GM03348 (cell line): Measurements from ENCODE around the gene AFP.
A peak's percentile ranks its signal among the peaks of the same experiment; 100 is the strongest.

Experiments used
- DNase-seq: peaks from one replicate; pipeline ENCODE4 v3.0.0; 2012; ENCODE audit warnings: low spot score

Gene AFP

GRCh38 chr4:73438582-73439215 lies 2.7 kb downstream of the AFP start:
- no peak for DNase-seq

DNA sequence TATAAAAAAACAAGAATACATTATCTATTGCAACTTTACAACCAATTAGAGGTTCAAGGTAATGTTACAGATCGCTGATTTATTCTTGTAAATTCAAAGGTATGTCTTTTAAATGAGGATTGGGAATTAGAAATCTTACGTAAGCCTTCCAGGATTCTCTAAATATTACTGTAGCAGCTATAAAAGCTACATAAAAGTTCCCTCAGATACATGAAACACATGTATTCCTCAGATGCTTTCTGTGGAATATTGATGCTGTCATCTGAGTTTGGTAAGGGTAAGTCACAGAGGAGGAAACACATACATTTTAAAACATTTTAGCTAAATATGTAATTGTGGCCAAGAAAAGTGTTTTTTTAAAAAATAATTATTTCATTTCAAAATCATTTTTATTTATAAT lies 3.4 kb downstream of the AFP start:
- no peak for DNase-seq

DNA sequence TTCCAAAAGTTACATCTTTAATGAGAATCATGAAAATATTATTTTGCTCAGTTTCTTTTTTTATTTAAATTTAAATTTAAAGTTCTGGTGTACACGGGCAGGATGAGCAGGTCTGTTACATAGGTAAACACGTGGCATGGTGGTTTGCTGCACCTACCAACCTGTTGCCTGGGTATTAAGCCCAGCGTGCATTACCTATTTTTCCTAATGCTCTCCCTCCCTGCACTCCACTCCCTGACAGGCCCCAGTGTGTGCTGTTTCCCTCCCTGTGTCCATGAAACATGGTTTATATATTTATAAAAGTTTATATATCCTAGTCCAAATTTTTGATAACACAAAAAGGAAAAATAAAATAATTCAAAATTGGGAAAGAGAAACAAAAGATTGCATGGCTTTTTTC lies 4.0 kb downstream of the AFP start:
- no peak for DNase-seq

DNA sequence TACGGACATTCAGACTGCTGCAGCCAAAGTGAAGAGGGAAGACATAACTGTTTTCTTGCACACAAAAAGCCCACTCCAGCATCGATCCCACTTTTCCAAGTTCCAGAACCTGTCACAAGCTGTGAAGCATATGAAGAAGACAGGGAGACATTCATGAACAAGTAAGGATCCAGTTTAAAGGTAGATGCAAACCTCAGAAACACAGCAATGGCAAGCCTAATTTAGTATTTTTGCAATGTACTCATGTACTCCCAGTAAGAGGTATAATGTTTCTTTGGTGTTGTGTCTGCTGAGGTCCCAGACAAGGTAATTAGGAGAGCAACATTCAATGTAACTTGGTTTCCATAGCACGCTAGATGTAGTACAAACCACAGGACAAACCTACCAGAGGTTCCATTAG lies 4.6 kb downstream of the AFP start:
- DNase-seq: no peak

DNA sequence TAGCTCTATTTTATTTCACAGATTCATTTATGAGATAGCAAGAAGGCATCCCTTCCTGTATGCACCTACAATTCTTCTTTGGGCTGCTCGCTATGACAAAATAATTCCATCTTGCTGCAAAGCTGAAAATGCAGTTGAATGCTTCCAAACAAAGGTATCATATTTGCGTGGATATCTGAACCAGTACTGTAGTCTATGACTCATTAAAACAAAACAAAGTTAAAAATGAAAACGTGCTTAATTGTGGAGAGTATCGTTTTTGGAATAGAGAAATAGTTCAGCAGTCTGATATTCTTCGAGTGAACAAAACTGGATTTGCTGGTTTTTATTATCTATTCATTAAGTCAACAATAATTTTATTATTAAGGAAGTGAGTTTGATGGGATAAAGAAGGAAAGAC lies 6.3 kb downstream of the AFP start:
- peak; percentile 5 for DNase-seq

DNA sequence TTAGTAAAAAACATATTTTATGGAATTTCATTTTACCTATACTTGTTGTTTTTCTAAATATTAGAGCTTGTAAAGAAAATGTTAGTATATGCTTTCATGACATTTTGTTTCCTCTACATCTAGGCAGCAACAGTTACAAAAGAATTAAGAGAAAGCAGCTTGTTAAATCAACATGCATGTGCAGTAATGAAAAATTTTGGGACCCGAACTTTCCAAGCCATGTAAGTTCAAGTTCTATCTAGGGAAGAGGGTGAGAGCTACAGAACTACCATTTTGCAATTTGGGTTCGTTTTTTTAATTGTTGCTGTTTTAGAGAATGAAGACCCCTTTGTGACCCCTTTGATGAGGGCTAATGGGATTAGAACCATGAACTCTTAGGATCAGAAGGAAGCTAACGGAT lies 7.2 kb downstream of the AFP start:
- no peak for DNase-seq

GRCh38 chr4:73445383-73446335 lies 9.6 kb downstream of the AFP start:
- DNase-seq: no peak

DNA sequence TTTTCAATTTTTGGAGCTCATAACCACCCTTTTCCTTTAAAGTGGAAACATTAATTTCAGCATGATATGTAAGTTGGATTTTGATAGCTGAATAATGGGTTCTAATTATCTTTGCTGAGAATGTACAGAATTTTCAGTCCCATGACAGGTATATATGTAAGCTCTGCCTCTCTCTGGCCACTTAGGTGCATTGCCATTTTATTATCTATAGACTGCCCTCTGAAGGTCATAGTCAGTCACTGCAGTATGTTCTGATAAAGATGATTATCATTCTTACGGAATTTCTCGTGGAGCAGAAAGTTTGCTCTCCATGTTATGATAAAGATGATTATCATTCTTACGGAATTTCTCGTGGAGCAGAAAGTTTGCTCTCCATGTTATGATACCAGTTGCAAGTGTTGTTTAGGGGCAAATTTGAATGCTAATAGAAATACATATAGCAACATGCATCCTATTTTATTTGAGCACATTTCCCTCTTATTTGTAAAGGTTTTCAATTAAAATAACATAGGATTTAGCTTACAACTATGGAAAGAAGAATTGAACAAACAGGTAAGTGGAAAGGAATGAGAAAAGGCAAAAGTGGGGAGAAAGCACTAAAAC lies 10.4 kb downstream of the AFP start:
- peak; percentile 24 for DNase-seq

DNA sequence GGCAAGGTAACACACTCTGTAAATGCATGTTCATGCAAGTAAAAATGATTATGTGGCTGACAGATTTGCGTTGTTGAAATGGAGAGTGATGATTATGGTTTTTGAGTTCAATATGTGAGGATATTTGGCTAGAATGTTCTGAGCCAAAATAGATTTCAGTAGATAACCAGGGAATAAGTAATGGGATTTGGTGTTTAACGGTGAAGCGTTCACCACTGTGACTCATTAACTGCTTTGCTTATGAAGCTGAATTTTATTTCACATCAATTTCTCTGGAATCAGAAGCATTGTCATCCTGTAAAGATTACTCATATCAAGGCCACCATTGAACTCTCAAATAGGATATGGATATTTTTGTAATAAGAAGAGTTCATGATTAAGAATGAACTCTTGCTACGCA lies 11.7 kb downstream of the AFP start:
- DNase-seq: peak; percentile 11

GRCh38 chr4:73448448-73449203 lies 12.6 kb downstream of the AFP start:
- no peak for DNase-seq

DNA sequence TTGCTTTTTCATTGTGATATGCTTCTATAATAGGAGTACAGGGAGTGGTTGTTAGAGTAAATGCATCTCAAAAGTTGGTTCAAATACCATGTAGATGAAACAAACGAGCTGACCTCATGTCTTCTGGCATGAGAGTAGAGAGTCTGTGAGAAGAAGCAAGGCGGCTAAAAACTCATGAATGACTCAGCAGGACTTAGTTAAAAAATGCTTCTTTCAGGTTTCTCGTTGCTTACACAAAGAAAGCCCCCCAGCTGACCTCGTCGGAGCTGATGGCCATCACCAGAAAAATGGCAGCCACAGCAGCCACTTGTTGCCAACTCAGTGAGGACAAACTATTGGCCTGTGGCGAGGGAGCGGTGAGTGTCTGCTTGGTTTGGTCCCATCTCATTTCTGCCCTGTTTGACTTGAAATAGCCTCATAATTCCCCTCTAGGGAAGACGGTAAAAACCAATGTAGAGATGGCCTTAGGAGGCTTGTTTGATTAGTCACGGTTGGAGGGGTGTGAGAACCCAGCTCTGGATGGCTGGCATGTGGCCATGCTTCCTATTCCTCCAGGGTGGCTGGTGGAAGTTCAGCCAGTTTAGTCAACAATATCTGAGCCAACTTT lies 14.5 kb downstream of the AFP start:
- peak; percentile 74 for DNase-seq

DNA sequence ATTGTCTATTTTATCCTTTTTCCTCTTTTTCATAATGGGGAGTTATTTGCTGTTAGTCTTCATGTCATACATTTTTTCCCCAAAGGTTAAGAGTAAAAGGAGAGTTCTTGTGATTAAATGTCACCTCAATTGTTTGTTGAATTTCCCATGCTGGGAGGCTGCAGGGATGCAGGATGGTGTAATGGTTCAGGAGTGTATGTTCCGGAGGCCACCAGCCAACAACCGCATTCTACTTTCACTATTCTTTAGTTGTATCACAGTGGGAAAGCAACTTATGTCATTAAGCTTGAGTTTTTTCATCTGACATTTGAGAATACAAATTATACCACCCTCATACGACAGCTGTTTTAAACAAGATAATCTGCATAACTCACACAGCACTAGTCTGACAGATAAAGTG lies 15.4 kb downstream of the AFP start:
- DNase-seq: peak; percentile 7

GRCh38 chr4:73451981-73452747 lies 16.1 kb downstream of the AFP start:
- DNase-seq: no peak

- DNase-seq: no peak
These were observed 17.1 kb downstream of the AFP start for GRCh38 chr4:73452953-73453700.

- no peak for DNase-seq
These were observed 17.6 kb downstream of the AFP start for GRCh38 chr4:73453701-73454005.

GRCh38 chr4:73454920-73455319 lies 18.9 kb downstream of the AFP start:
- DNase-seq: no peak

GRCh38 chr4:73456177-73457022 lies 20.4 kb downstream of the AFP start:
- DNase-seq: no peak

DNA sequence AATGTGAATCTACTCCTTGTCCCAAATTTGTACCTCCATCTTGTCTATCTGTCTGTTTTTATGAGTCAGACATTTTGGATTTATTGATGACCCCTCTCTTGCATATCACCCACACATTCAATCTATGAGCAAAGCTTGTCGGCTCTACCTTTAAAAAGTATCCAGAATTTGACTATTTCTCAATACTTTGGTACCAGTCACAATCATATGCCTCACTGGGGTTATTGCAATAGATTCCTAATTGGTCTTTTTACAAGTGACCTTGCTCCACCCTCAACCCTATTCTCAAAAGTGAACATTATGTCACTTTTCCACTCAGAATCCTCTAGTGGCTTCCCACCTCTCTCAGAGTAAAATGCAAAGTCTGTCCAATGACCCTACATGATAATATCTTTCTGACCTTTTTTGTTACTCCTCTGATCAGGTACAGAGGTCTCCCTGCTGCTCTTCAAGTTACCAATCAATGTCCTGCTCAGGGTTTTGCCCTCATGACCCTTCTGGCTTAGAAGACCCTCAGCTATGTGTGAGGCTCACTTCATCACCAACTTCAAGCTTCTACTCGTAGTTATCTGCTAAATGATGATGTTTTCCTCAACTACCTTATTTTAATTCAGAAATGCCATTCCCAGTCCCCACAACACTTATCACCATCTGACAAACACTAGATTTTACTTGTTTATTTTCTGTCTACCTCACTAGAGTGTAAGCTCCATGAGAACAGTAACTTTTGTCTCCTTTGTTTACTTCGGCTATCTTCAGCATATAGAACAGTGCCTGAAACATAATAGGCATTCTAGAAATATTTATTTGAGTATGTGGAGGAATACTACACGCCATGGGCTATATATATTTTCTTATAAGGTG lies 22.4 kb downstream of the AFP start:
- DNase-seq: no peak

GRCh38 chr4:73459048-73459421 lies 23.0 kb downstream of the AFP start:
- DNase-seq: no peak
